KMS-11 (cell line): ENCODE measurements around the gene OR51F2.

Experiments used
- H2AFZ ChIP-seq: fragments of 200-600 bp; sonication (generic); 2 replicates; pipeline ENCODE4 v1.6.1; 2016; ENCODE audit warnings: antibody characterized with exemption, mixed run types, low read depth
- H3K27ac ChIP-seq: fragments of 200-600 bp; sonication (generic); 2 replicates; pipeline ENCODE4 v1.6.1; 2016; ENCODE audit warnings: mild to moderate bottlenecking, mixed run types
- H3K27me3 ChIP-seq: fragments of 200-600 bp; sonication (generic); 2 replicates; pipeline ENCODE4 v1.6.1; 2017; ENCODE audit warnings: mild to moderate bottlenecking, low read depth, mixed run types, moderate library complexity; ENCODE audit not compliant: insufficient read depth
- H3K36me3 ChIP-seq: fragments of 200-600 bp; sonication (generic); 2 replicates; pipeline ENCODE4 v1.6.1; 2017; ENCODE audit warnings: mild to moderate bottlenecking, mixed run types; ENCODE audit not compliant: insufficient read depth
- H3K4me1 ChIP-seq: fragments of 200-600 bp; sonication (generic); 2 replicates; pipeline ENCODE4 v1.6.1; 2016; ENCODE audit warnings: mild to moderate bottlenecking, low read depth, mixed run types; ENCODE audit not compliant: poor library complexity, severe bottlenecking
- H3K4me2 ChIP-seq: fragments of 200-600 bp; sonication (generic); 2 replicates; pipeline ENCODE4 v1.7.0; 2016; ENCODE audit warnings: mild to moderate bottlenecking, mixed run types
- H3K4me3 ChIP-seq: fragments of 200-600 bp; sonication (generic); IDR thresholded peaks from 2 replicates; pipeline ENCODE4 v1.6.1; 2017; ENCODE audit warnings: low read depth, low read length, mixed read lengths; ENCODE audit not compliant: insufficient read depth
- H3K79me2 ChIP-seq: fragments of 200-600 bp; sonication (generic); 2 replicates; pipeline ENCODE4 v1.6.1; 2016; ENCODE audit warnings: low read depth, mixed run types; ENCODE audit not compliant: insufficient read depth
- H3K9ac ChIP-seq: fragments of 200-600 bp; sonication (generic); 2 replicates; pipeline ENCODE4 v1.6.1; 2016; ENCODE audit warnings: mild to moderate bottlenecking, mixed run types
- H4K20me1 ChIP-seq: fragments of 200-600 bp; sonication (generic); 2 replicates; pipeline ENCODE4 v1.6.1; 2016; ENCODE audit warnings: mild to moderate bottlenecking, mixed run types; ENCODE audit not compliant: insufficient read depth
- CTCF ChIP-seq: fragments of 200-600 bp; sonication (generic); conservative IDR thresholded peaks from 2 replicates; pipeline ENCODE4 v1.6.1; 2017; ENCODE audit warnings: low read depth, mild to moderate bottlenecking, antibody characterized with exemption, low read length, moderate library complexity, mixed read lengths

OR51F2 gene

GRCh38 chr11:4804280-4804679 is 16.8 kb upstream of the OR51F2 start, which contains the start of gene OR52R1:
Gene OR52R1 (minus strand): TSS chr11:4804380. CDS start chr11:4804380, 0 bp downstream.
- Histone ChIP-seq H3K79me2 (no peaks in the 10 kb centered on the region), H3K36me3 (no peaks in the 10 kb centered on the region), H3K27me3 (no peaks in the 10 kb centered on the region), H3K4me2 (no peak within 1 kb of the TSS), H4K20me1 (no peaks in the 10 kb centered on the region), H2AFZ (no peak within 1 kb of the TSS), H3K27ac (no peak within 1 kb of the TSS), H3K4me3 (no peak within 1 kb of the TSS), H3K4me1 (no peaks in the 10 kb centered on the region), H3K9ac (no peak within 1 kb of the TSS)
- no peak for TF ChIP-seq CTCF

GRCh38 chr11:4808476-4808875 is 12.6 kb upstream of the OR51F2 start:
- H3K4me1 ChIP-seq, result no peaks in the 10 kb centered on the region
- H3K27ac ChIP-seq, result no peak overlapping the region
- H3K4me2 ChIP-seq, result no peak overlapping the region
- no peak for TF ChIP-seq CTCF
- no peaks in the 10 kb centered on the region for H3K27me3 ChIP-seq
- H3K4me3 ChIP-seq, result no peak overlapping the region
- no peak overlapping the region for H2AFZ ChIP-seq
- H3K79me2 ChIP-seq, result no peaks in the 10 kb centered on the region
- no peak overlapping the region for H3K9ac ChIP-seq
- no peaks in the 10 kb centered on the region for H4K20me1 ChIP-seq
- no peaks in the 10 kb centered on the region for H3K36me3 ChIP-seq

GRCh38 chr11:4809246-4809645 is 11.9 kb upstream of the OR51F2 start:
- Histone ChIP-seq H3K4me1 (no peaks in the 10 kb centered on the region), H3K36me3 (no peaks in the 10 kb centered on the region), H2AFZ (no peak overlapping the region), H3K4me3 (no peak overlapping the region), H3K27ac (no peak overlapping the region), H3K79me2 (no peaks in the 10 kb centered on the region), H3K27me3 (no peaks in the 10 kb centered on the region), H3K9ac (no peak overlapping the region), H4K20me1 (no peaks in the 10 kb centered on the region), H3K4me2 (no peak overlapping the region)
- TF ChIP-seq CTCF, result no peak

GRCh38 chr11:4825132-4825531 is 4.0 kb downstream of the OR51F2 start:
- Histone ChIP-seq H3K27ac (no peak overlapping the region), H4K20me1 (no peaks in the 10 kb centered on the region), H2AFZ (no peak overlapping the region), H3K9ac (no peak overlapping the region), H3K4me3 (no peak overlapping the region), H3K79me2 (no peaks in the 10 kb centered on the region), H3K4me2 (no peak overlapping the region), H3K4me1 (no peaks in the 10 kb centered on the region), H3K36me3 (no peaks in the 10 kb centered on the region), H3K27me3 (no peaks in the 10 kb centered on the region)
- TF ChIP-seq CTCF, result no peak
